Mesendoderm (in vitro differentiated cells): ENCODE measurements around the gene SMIM38.

Experiments
- DNase-seq: peaks from one replicate; pipeline ENCODE4 v3.0.0; 2013
- H2AK5ac ChIP-seq: 2 replicates; pipeline ENCODE4 v1.6.1; 2013; ENCODE audit warnings: low read length, inconsistent platforms
- H2BK120ac ChIP-seq: 2 replicates; pipeline ENCODE4 v1.6.1; 2013; ENCODE audit warnings: low read depth, mild to moderate bottlenecking, low read length, moderate library complexity, mixed read lengths
- H2BK15ac ChIP-seq: replicated peaks from 2 replicates; pipeline ENCODE4 v1.6.1; 2013; ENCODE audit warnings: low read depth, mild to moderate bottlenecking, moderate library complexity
- H2BK5ac ChIP-seq: 2 replicates; pipeline ENCODE4 v1.6.1; 2013; ENCODE audit warnings: low read length, inconsistent platforms
- H3K18ac ChIP-seq: 2 replicates; pipeline ENCODE4 v1.6.1; 2013; ENCODE audit warnings: mild to moderate bottlenecking, low read length, mixed read lengths
- H3K23ac ChIP-seq: one replicate; pipeline ENCODE4 v1.6.1; 2013; ENCODE audit warnings: low read length
- H3K27ac ChIP-seq: 2 replicates; pipeline ENCODE4 v1.5.1; 2013; ENCODE audit warnings: low read depth, mild to moderate bottlenecking, inconsistent platforms, low read length, moderate library complexity
- H3K27me3 ChIP-seq: 2 replicates; pipeline ENCODE4 v1.6.1; 2013; ENCODE audit warnings: low read length, control low read depth, mild to moderate bottlenecking, inconsistent platforms; ENCODE audit not compliant: insufficient read depth, poor library complexity
- H3K36me3 ChIP-seq: 2 replicates; pipeline ENCODE4 v1.6.1; 2013; ENCODE audit warnings: low read length, inconsistent platforms; ENCODE audit not compliant: control insufficient read depth, insufficient read depth
- H3K4ac ChIP-seq: one replicate; pipeline ENCODE4 v1.6.1; 2013; ENCODE audit warnings: low read depth, mild to moderate bottlenecking, low read length, moderate library complexity
- H3K4me1 ChIP-seq: 2 replicates; pipeline ENCODE4 v1.6.1; 2013; ENCODE audit warnings: low read depth, low read length, inconsistent platforms; ENCODE audit not compliant: control insufficient read depth
- H3K4me2 ChIP-seq: 2 replicates; pipeline ENCODE4 v1.6.1; 2013; ENCODE audit warnings: low read length
- H3K4me3 ChIP-seq: 2 replicates; pipeline ENCODE4 v1.5.1; 2013; ENCODE audit warnings: mild to moderate bottlenecking, low read length
- H3K56ac ChIP-seq: one replicate; pipeline ENCODE4 v1.6.1; 2013; ENCODE audit warnings: low read length
- H3K79me1 ChIP-seq: 2 replicates; pipeline ENCODE4 v1.6.1; 2013; ENCODE audit warnings: low read length, inconsistent platforms
- H3K79me2 ChIP-seq: 2 replicates; pipeline ENCODE4 v1.6.1; 2013; ENCODE audit warnings: mild to moderate bottlenecking, low read length; ENCODE audit not compliant: control insufficient read depth, insufficient read depth
- H3K9ac ChIP-seq: 2 replicates; pipeline ENCODE4 v1.6.1; 2013; ENCODE audit warnings: low read length, inconsistent platforms
- H4K5ac ChIP-seq: one replicate; pipeline ENCODE4 v1.6.1; 2013; ENCODE audit warnings: low read length
- H4K8ac ChIP-seq: one replicate; pipeline ENCODE4 v1.6.1; 2013; ENCODE audit warnings: low read depth, mild to moderate bottlenecking, control low read depth, low read length, moderate library complexity
- WGBS: extraction: QIAGEN DNeasy Blood & Tissue Kit; methylation state at CpG from one replicate; pipeline ENCODE4 v1.1.7; 2013; ENCODE audit warnings: low lambda C conversion rate, missing lambda C conversion rate; ENCODE audit not compliant: insufficient coverage; ENCODE audit errors: extremely low coverage; 5-methylcytosine and 5-hydroxymethylcytosine counted together

SMIM38 gene

DNA sequence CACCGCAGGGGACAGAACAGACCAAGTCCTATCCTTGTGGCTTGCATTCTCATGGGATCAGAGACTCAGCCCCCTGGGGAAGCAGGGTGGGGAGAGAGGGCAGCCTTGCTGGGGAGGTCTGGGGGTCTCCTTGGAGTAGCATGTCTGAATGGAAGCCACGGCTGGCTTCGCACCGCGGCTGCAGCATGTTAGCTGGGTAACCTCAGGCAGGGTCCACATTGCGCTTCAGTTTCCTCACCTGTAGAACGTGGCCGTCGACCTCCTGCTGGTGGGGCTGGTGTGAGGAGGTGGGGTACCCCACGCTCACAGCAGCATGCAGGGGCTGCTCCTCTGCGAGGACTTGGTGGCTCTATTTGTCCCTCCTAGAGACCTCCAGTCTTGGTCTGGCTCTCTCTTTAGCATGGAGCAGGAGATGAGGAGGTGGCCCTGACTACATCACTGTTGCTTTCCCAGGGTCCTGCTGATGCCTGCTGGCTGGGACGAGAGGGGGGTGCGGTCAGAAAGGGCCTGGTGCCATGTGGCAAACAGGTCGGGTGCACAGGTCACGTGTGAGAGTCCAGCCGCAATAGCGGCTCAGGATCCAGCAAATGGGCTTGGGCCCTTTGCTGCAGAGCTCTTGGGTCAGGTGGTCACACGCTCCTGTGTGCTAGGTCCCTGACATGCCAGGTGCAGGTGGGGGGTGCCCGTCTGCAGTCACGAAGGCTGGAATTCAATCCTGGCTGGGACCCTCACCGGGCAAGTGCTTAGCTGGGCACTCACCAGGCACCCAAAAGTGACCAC, 35.4 kb upstream of the SMIM38 start:
- peaks cover 6% of the 10 kb centered on the region for H3K4me1 ChIP-seq
- no peak overlapping the region for H3K9ac ChIP-seq
- H3K79me1 ChIP-seq = no peaks in the 10 kb centered on the region
- H3K79me2 ChIP-seq = no peaks in the 10 kb centered on the region
- no peak for DNase-seq
- H3K4me2 ChIP-seq = no peak overlapping the region
- no peak overlapping the region for H2BK120ac ChIP-seq
- H3K36me3 ChIP-seq = no peaks in the 10 kb centered on the region
- no peak overlapping the region for H3K18ac ChIP-seq
- H2BK15ac ChIP-seq = no peak overlapping the region
- H4K5ac ChIP-seq = no peak overlapping the region
- no peak overlapping the region for H3K4me3 ChIP-seq
- no peak overlapping the region for H3K4ac ChIP-seq
- H2BK5ac ChIP-seq = no peak overlapping the region
- no peak overlapping the region for H3K27ac ChIP-seq
- H3K23ac ChIP-seq = no peak overlapping the region
- H2AK5ac ChIP-seq = no peak overlapping the region
- no peaks in the 10 kb centered on the region for H3K27me3 ChIP-seq
- WGBS = no CpG with 5 or more reads among the region's 21 CpGs
- H4K8ac ChIP-seq = no peak overlapping the region
- no peak overlapping the region for H3K56ac ChIP-seq

DNA sequence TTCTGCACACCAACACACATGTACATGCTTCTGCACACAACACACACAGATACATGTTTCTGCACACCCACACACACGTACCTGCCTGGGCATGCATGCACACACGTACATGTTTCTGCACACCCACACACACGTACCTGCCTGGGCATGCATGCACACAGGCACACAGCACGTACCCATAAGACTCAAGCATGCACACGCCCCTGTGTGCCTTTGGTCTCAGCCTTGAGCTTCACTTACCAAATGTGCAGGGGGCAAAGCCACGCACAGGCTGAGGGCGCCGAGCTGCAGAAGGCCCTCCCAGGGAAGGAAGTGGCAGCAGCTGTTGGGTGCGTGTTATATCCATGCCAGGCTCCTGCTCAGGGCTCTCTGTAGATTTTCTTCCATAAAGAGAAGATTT, 34.7 kb upstream of the SMIM38 start:
- Histone ChIP-seq H3K4ac (no peak overlapping the region), H4K8ac (no peak overlapping the region), H2BK120ac (no peak overlapping the region), H2BK5ac (no peak overlapping the region), H3K9ac (no peak overlapping the region), H3K23ac (no peak overlapping the region), H3K56ac (no peak overlapping the region), H3K18ac (no peak overlapping the region), H3K79me1 (no peaks in the 10 kb centered on the region), H3K4me2 (no peak overlapping the region), H3K4me1 (peaks cover 6% of the 10 kb centered on the region), H3K27ac (no peak overlapping the region), H3K4me3 (no peak overlapping the region), H3K79me2 (no peaks in the 10 kb centered on the region), H3K27me3 (no peaks in the 10 kb centered on the region), H2BK15ac (no peak overlapping the region), H2AK5ac (no peak overlapping the region), H3K36me3 (no peaks in the 10 kb centered on the region), H4K5ac (no peak overlapping the region)
- DNase-seq = no peak
- WGBS = no CpG with 5 or more reads among the region's 9 CpGs

DNA sequence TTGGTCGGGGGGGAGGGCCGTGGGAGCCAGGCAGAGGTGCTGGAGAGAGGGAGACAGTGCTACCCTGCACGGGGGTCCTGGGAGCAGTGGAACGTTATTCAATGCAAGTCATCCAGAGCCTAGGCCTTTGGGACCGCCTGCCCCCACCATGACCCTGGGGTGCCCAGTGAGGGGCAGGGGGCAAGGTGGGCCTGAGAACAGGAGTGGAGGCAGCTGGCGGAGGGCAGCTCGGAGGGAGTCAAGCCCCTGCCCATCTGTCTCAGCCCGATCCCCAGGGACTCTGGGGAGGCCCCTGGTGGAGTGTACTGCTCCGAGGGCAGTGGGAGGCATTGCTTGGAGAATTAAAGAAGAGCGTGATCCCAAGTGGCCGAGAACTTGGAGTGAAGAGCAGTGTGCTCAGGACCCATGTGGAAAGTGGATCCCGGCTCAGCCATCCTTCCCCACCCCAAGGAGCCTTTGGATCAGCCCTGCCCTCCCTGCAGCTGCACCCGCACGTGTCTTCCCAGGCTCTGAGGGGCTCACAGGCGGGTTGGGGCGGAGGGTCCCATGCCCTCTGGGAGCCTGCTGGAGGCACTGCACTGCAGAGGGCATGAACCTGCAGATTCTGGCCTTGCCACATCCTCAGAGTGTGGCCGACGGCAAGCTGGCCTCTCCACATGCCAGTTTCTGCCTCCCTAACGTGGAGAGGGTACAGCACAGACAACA, 34.0 kb upstream of the SMIM38 start:
- H3K79me1 ChIP-seq = no peaks in the 10 kb centered on the region
- WGBS = no CpG with 5 or more reads among the region's 19 CpGs
- H2AK5ac ChIP-seq = no peak overlapping the region
- H3K79me2 ChIP-seq = no peaks in the 10 kb centered on the region
- H4K8ac ChIP-seq = no peak overlapping the region
- no peak overlapping the region for H3K4me3 ChIP-seq
- no peak overlapping the region for H2BK15ac ChIP-seq
- peaks cover 6% of the 10 kb centered on the region for H3K4me1 ChIP-seq
- no peaks in the 10 kb centered on the region for H3K27me3 ChIP-seq
- no peak overlapping the region for H3K56ac ChIP-seq
- no peak overlapping the region for H2BK120ac ChIP-seq
- H3K4ac ChIP-seq = no peak overlapping the region
- no peak for DNase-seq
- no peak overlapping the region for H3K27ac ChIP-seq
- no peak overlapping the region for H2BK5ac ChIP-seq
- no peaks in the 10 kb centered on the region for H3K36me3 ChIP-seq
- no peak overlapping the region for H3K9ac ChIP-seq
- H3K18ac ChIP-seq = no peak overlapping the region
- H3K23ac ChIP-seq = no peak overlapping the region
- no peak overlapping the region for H3K4me2 ChIP-seq
- H4K5ac ChIP-seq = no peak overlapping the region

DNA sequence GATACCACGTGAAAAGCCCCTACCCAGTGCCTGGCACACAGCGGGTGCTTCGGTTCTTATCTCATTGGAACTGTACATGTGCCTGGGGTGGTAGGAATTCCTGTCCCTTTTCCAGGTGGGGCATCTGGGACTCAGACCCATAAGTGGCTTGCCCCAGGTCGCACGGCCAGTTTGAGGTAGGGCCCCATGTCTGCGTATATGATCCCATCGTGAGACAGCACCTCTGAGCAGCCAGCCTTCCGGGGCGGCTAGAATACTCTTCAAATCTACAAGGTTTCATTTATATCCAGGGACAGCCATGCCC, 33.5 kb upstream of the SMIM38 start:
- no peak overlapping the region for H3K4me3 ChIP-seq
- DNase-seq = no peak

DNA sequence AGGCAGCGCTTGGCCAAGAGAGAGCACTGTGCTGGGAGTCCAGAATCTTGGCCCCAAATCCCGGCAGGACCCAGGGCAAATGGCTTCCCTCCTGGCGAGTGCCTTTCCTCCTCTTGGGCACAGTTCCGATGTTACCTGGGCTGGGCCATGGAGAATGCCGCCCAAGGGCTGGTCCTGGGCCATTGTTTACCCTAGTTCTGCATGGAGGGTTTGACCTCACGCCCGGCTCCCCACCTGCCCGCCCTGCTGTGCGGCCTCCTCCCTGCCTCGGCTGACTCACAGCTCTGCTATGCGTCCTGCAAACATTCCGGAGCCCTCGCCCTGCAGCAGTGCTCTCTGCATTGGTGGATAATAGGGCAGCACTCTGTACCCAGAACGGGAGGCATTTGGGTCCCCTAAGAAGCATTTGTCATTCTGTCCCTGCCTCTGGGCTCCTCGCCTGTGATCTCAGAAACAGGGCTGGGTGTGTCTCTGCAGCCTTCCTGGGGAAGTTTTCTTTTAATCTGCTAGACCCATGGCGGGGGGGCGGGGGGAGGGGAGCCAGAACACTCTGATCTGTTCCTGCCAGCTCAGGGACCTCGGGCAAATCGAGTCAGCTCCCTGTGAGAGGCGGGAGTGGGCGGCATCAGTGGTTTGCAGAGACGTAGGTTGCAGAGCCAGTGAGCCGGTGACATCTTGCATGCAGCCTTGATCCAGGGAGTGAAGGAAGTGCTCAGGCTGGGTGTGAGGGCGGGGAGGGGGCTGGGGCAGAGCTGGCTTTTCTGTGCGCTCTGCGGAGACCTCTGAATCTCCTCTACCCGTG, 32.9 kb upstream of the SMIM38 start:
- H3K27me3 ChIP-seq = no peaks in the 10 kb centered on the region
- peak overlapping the region; percentile 81 for H3K56ac ChIP-seq
- no peak overlapping the region for H2AK5ac ChIP-seq
- H2BK15ac ChIP-seq = no peak overlapping the region
- no peak overlapping the region for H2BK5ac ChIP-seq
- H4K8ac ChIP-seq = no peak overlapping the region
- peak overlapping the region; percentile 28 for H3K9ac ChIP-seq
- no peak overlapping the region for H3K23ac ChIP-seq
- H3K18ac ChIP-seq = peak overlapping the region; percentile 0
- no peaks in the 10 kb centered on the region for H3K79me1 ChIP-seq
- H3K79me2 ChIP-seq = no peaks in the 10 kb centered on the region
- no peak overlapping the region for H3K4me3 ChIP-seq
- peak overlapping the region; percentile 61 for H3K4me2 ChIP-seq
- DNase-seq = peak; percentile 98
- H3K4ac ChIP-seq = no peak overlapping the region
- H3K27ac ChIP-seq = peak overlapping the region; percentile 75
- H3K4me1 ChIP-seq = peaks cover 6% of the 10 kb centered on the region
- WGBS = no CpG with 5 or more reads among the region's 27 CpGs
- H4K5ac ChIP-seq = no peak overlapping the region
- peak overlapping the region; percentile 6 for H2BK120ac ChIP-seq
- no peaks in the 10 kb centered on the region for H3K36me3 ChIP-seq

More for the DNA sequence above, 33.5 kb upstream of the SMIM38 start:
- Histone ChIP-seq H3K56ac (no peak overlapping the region), H3K79me2 (no peaks in the 10 kb centered on the region), H3K79me1 (no peaks in the 10 kb centered on the region), H3K9ac (no peak overlapping the region), H3K4ac (no peak overlapping the region), H4K5ac (no peak overlapping the region), H3K4me2 (no peak overlapping the region), H3K27me3 (no peaks in the 10 kb centered on the region), H3K4me1 (peaks cover 6% of the 10 kb centered on the region), H3K18ac (peak overlapping the region; percentile 5), H2BK120ac (no peak overlapping the region), H2AK5ac (no peak overlapping the region), H3K36me3 (no peaks in the 10 kb centered on the region), H2BK5ac (no peak overlapping the region), H3K23ac (no peak overlapping the region), H2BK15ac (no peak overlapping the region), H4K8ac (no peak overlapping the region), H3K27ac (no peak overlapping the region)
- no CpG with 5 or more reads among the region's 9 CpGs for WGBS
